Left lobe of liver (tissue), 2 donors: ENCODE measurements around the gene CELF5. TPM values are rescaled to one million over a fixed set of nuclear protein-coding genes. Genes with fewer than 3 reads are reported as not detected.
"Not testable (repeated sequence)": the region's sequence is repeated elsewhere in the genome, so short reads cannot be mapped to it uniquely, and the experiment has no call there.

Source experiments
- ATAC-seq: fragments of 200-7000 bp; cut with Tn5 transposase; one replicate; pipeline ENCODE4 v1.9.1; 2020; ENCODE audit warnings: mild to moderate bottlenecking, moderate library complexity
- DNase-seq: peaks from one replicate; pipeline ENCODE4 v3.0.0-alpha.2; 2020; ENCODE audit warnings: low spot score
- total RNA-seq: library from RNA; stranded (reverse); gene quantifications from one replicate; pipeline ENCODE4 v1.2.1, GENCODE V29; 2021
- donor health status: DM: no; HTN: no; CAD: no; lungs with moderate emphysema.
- donor health status: DM: no; HTN: yes; CAD: no.

Gene CELF5
- total RNA-seq, 1 donor from 2014 or later: 0.18 TPM

- peak; percentile 98 for DNase-seq
These were observed 112.4 kb downstream of the CELF5 start for GRCh38 chr19:3336680-3337523.

DNA sequence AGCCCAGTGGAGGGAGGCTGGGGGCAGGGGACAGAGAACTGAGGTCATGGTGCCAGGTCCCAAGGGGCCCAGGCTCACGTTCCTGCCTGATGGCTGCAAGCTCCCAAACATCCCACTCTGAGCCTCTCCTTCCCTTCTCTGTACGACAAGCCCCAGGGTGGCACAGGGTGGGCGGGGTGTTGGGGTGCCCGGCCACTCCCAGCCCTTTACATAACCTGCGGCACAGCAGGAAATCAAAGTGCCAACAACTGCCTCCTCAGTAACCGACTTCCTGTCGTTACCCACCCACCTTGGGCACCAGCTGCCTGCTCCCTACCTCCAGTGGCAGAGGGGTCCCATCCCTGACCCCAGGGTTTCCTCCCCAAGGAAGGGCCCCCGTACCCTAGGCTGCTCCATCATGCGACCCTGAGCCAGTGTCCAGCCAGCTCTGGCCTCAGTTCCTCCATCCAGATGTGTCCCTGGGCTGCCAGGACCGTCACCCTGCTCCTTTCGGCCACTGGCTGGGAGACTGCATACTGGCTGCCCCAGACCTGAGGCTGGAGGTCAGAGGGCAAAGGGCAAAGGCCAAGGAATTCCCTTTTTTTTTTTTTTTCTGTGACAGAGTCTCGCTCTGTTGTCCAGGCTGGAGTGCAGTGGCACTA lies 114.2 kb downstream of the CELF5 start:
- ATAC-seq (peak; percentile 27), DNase-seq (peak; percentile 79)

More at GRCh38 chr19:3336680-3337523, 112.4 kb downstream of the CELF5 start:
- ATAC-seq: peak; percentile 74

- DNase-seq (no peak), ATAC-seq (no peak)
These were observed 115.9 kb downstream of the CELF5 start for GRCh38 chr19:3340340-3340739.

DNA sequence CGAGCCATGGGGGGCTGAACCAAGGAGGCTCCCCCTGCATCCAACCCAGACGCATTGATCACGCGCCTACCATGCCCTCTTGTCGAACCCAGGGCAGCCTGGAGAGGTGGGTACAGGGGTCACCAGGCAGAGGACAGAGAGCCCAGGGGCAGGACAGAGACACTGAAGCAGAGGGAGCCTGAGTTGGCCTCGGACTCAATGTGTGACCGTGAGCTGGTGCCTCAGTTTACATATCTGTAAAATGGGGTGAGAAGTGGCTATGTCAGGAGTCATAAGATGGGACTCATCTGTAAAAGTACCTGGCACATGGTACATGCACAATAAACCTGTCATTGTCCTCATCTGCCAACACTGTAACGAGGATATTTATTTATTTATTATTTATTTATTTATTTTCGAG lies 117.8 kb downstream of the CELF5 start:
- DNase-seq: no peak
- no peak for ATAC-seq

- ATAC-seq, DNase-seq: not testable (repeated sequence)
These were observed 118.5 kb downstream of the CELF5 start for GRCh38 chr19:3342962-3343361.

- peak; percentile 79 for ATAC-seq
- peak; percentile 97 for DNase-seq
These were observed 119.4 kb downstream of the CELF5 start for GRCh38 chr19:3343619-3344502.

GRCh38 chr19:3344608-3345598 lies 120.4 kb downstream of the CELF5 start:
- ATAC-seq: no peak
- no peak for DNase-seq

- ATAC-seq (no peak), DNase-seq (no peak)
These were observed 121.5 kb downstream of the CELF5 start for GRCh38 chr19:3345850-3346460.

Other genes with a start within 250 kb of the CELF5 start
- 3.6 TPM for gene TLE6, start 247.1 kb upstream of the CELF5 start, total RNA-seq
- gene TLE2, start 195.4 kb upstream of the CELF5 start, total RNA-seq: 12.8 TPM
- gene TLE5, start 162.2 kb upstream of the CELF5 start, total RNA-seq: 153 TPM
- gene GNA11, start 130.3 kb upstream of the CELF5 start, total RNA-seq: 22.8 TPM
- gene GNA15, start 88.6 kb upstream of the CELF5 start, total RNA-seq: 1.0 TPM
- 0.70 TPM for gene S1PR4, start 45.9 kb upstream of the CELF5 start, total RNA-seq
- gene NCLN, start 38.7 kb upstream of the CELF5 start, total RNA-seq: 40.7 TPM
- gene NFIC, start 141.9 kb downstream of the CELF5 start, total RNA-seq: 203 TPM